GM12873 (cell line): Measurements from ENCODE around the gene JMJD7.

Source experiments
- TF ChIP-seq, protein P1 (sequence below): IDR thresholded peaks from 2 replicates; pipeline ENCODE4 v1.5.1; 2012; ENCODE audit warnings: low read depth, mild to moderate bottlenecking, moderate library complexity, low read length, control low read depth; ENCODE audit not compliant: insufficient read depth; ENCODE audit errors: missing control alignments

JMJD7 gene

DNA sequence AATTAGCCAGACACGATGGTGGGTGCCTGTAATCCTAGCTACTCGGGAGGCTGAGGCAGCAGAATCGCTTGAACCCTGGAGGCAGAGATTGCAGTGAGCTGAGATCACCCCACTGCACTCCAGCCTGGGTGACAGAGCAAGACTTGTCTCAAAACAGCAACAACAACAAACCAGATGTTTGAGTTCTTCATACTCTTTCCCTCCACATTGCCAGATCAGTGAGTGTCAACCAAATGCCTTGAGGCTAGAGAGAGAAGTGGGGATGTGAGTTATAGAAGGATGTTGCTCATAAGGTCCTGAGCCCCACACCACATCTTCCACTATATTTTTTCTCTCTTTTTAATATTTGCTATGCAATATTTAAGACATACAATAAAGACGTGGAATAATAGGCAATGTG lies 33.8 kb upstream of the JMJD7 start:
- TF ChIP-seq, protein P1, sequence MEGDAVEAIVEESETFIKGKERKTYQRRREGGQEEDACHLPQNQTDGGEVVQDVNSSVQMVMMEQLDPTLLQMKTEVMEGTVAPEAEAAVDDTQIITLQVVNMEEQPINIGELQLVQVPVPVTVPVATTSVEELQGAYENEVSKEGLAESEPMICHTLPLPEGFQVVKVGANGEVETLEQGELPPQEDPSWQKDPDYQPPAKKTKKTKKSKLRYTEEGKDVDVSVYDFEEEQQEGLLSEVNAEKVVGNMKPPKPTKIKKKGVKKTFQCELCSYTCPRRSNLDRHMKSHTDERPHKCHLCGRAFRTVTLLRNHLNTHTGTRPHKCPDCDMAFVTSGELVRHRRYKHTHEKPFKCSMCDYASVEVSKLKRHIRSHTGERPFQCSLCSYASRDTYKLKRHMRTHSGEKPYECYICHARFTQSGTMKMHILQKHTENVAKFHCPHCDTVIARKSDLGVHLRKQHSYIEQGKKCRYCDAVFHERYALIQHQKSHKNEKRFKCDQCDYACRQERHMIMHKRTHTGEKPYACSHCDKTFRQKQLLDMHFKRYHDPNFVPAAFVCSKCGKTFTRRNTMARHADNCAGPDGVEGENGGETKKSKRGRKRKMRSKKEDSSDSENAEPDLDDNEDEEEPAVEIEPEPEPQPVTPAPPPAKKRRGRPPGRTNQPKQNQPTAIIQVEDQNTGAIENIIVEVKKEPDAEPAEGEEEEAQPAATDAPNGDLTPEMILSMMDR: no peak

DNA sequence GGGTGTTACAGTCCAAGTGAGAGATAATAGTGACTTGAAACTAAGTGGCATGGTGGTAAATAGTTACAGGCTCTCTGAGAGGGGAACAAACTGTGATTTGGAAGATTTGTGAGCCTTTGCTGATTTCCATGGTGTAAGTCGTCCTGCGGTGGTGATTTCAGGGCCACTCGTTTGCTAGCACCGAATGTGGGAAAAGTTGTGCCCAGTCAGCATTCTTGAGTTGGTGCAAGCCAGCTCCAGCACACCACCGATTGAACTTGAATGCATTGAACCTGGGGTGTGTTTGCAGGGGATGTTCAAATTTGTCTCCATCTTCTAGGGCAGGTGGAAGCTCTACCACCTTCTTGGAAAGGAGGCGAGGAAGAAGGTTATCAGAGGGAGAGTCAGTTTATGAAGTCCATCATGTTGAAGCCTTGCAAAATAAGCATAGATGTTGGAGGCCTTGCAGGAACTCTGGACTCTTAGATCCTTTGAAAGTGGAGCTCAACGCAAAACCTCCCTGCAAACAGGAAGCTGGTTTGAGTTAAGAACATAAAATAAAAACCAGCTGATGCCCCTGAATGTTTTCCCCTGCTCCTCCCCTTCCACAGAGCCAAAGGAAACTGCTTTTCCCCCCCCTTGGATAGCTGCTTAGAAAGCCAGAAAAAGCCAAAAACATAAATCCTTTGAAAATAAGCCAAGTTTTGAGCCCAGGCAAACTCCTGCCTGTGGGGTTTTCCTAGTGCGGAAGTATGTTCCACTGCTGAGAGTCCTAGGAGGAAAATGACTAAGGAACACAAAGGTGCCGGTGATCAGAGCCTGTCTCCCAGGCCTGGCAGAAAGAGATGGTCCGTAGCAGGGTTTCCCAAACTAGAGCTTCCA lies 31.7 kb upstream of the JMJD7 start:
- TF ChIP-seq, protein P1: no peak

DNA sequence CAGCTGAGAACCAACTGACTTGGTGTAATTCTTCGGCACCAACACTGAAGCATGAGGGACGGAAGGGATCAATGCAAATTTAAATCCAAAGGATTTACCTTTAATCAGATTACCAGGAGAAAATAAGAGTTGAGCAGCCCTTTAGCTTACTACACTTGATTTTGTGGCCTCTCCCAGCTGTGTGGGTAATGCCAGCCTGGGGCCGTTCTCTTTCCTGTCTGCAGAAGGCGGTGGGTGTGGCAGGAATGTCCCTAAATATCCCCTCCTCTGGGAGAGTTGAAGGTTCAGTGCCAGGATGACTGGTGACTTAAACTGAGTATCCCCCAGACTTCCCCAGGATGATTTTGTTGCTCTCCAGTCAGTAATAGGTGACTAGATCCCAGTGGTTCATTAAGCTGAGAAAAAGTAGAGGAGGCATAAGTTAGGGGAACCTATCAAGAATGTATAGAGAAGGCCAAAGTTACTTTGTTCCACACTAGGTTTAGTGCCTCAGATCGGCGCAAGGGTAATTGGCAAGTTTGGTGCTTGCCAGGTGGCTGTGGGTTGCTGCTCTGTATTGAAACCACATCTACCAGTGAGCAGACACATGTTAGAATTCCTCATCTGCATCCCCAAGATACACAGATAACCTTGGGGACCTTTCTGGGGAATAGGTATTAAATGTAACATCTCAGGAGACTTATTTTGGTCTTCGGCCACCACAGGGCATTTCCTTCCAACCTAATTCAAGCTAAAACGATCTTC lies 30.5 kb upstream of the JMJD7 start:
- TF ChIP-seq, protein P1: no peak

DNA sequence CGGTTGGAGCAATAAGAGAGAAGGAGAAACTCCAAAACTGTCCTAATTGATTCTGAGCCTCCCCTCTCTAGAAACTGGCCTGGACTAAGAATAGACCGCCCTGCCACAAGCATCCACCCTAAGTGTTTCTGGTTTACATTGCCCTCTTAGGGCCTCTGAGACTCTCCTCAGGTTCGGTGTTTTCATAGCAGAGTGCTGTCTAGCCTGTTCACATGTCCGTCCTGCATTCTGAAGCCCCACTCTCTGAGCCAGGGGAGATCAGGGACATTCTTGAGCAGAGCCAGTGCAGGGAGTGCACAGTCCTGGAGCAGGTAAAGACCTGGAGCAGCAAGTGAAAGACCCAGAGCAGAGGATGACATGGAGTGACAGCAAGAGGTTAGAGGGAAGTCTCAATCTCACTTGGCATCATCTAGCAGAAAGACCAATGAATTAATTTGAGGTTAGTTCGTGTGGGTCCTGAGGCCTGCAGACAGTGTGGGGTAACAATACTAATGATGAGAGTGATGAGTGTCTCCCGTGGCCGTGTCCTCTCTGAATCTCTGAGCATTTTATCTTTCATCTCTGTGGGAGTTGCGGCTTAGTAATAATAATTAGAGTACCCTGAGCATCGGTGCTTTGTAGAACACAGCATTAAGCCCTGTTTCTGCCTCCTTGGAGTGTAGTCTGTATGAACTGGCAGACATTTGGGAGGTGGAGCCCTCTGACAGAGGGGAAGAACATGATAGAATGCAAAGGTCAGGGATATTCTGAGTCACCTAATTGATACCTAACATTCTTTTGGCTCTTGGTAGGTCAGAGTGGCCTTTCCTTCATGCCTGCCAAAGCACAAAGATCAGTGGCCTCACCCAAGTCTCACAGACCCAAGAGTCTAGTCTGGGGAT lies 29.0 kb upstream of the JMJD7 start:
- TF ChIP-seq, protein P1: no peak

DNA sequence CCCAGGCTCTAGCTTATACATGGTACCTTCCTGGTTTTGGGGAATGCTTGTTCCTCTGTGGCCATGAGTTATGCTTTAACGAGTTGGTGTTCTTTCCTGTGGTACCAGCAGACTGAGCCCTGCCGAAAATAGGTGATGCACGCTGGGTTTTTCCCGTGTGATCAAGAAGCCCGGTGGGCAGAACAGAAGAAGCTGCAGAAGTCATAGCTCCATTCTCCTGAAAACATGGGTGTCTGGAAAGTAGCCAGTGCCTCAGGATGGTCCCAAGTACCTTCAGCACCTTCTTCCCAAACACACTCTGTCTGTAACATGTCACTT lies 28.4 kb upstream of the JMJD7 start:
- TF ChIP-seq, protein P1: no peak

DNA sequence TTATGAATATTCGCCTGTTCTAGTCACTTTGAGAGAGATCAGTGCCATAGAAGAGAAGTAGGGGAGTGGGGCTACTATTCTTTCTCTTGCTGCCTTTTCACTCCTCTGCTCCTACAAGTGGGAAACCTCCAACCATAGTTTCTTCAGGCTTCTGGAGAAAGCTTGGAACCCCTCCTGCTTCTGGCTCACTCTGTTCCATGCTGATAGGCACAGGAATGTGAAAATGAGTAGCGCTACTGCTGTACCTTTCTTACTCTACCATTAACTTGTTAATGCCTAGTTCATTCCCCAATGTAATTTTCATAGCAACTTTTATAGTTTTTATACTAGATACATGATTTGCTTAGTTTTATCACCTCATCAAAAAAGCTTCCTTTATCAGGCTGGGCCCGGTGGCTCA lies 26.7 kb upstream of the JMJD7 start:
- TF ChIP-seq, protein P1: no peak
